Subcutaneous abdominal adipose tissue (tissue), 5 donors: ENCODE results near the gene RPL37A.
A peak's percentile ranks its signal among the peaks of the same experiment; 100 is the strongest.

ENCODE experiments used
- H3K27ac ChIP-seq: one replicate; pipeline ENCODE4 v1.7.0; 2013; ENCODE audit warnings: low read depth, mild to moderate bottlenecking, inconsistent platforms, low read length, moderate library complexity
- H3K27me3 ChIP-seq, 5 donors: one replicate each; pipeline ENCODE4 v1.7.0; 2013; ENCODE audit warnings: low read length in 5 of 5, inconsistent platforms in 1 of 5; ENCODE audit not compliant: control insufficient read depth in 5 of 5, insufficient read depth in 4 of 5
- H3K36me3 ChIP-seq, 5 donors: one replicate each; pipeline ENCODE4 v1.7.0; 2013; ENCODE audit warnings: low read length in 5 of 5; ENCODE audit not compliant: control insufficient read depth in 5 of 5, insufficient read depth in 5 of 5
- H3K4me1 ChIP-seq, 5 donors: one replicate each; pipeline ENCODE4 v1.7.0; 2013; ENCODE audit warnings: low read length in 5 of 5, mild to moderate bottlenecking in 3 of 5, moderate library complexity in 1 of 5; ENCODE audit not compliant: control insufficient read depth in 5 of 5, insufficient read depth in 5 of 5
- H3K4me3 ChIP-seq, 5 donors: one replicate each; pipeline ENCODE4 v1.7.0; 2013; ENCODE audit warnings: low read length in 5 of 5, low read depth in 1 of 5
- H3K9ac ChIP-seq, 5 donors: one replicate each; pipeline ENCODE4 v1.7.0; 2013; ENCODE audit warnings: low read length in 5 of 5, mild to moderate bottlenecking in 4 of 5, moderate library complexity in 3 of 5
- H3K9me3 ChIP-seq, 5 donors: one replicate each; pipeline ENCODE4 v1.7.0; 2013; ENCODE audit warnings: low read length in 5 of 5; ENCODE audit not compliant: control insufficient read depth in 5 of 5
- donor health status: healthy.
- donor health status: healthy.
- donor health status: healthy.
- donor health status: healthy.
- donor health status: healthy.

Gene RPL37A

GRCh38 chr2:216526939-216527338 is 28.3 kb downstream of the RPL37A start:
- Histone ChIP-seq H3K4me3 (no peak overlapping the region), H3K36me3 (no peaks in the 10 kb centered on the region), H3K9me3 (no peaks in the 10 kb centered on the region), H3K9ac (no peak overlapping the region), H3K27me3 (no peaks in the 10 kb centered on the region), H3K4me1 (peaks cover 0 to 2% (median 0%) of the 10 kb centered on the region in 5 donors), H3K27ac (no peak overlapping the region)

GRCh38 chr2:216527600-216527999 is 29.0 kb downstream of the RPL37A start:
- Histone ChIP-seq H3K9ac (no peak overlapping the region), H3K9me3 (no peaks in the 10 kb centered on the region), H3K4me3 (no peak overlapping the region), H3K27ac (no peak overlapping the region), H3K4me1 (peaks cover 0 to 2% (median 0%) of the 10 kb centered on the region in 5 donors), H3K27me3 (no peaks in the 10 kb centered on the region), H3K36me3 (no peaks in the 10 kb centered on the region)

- Histone ChIP-seq H3K36me3 (no peaks in the 10 kb centered on the region), H3K27ac (no peak overlapping the region), H3K27me3 (peaks cover 0 to 3% (median 0%) of the 10 kb centered on the region in 5 donors), H3K4me1 (peaks cover 8 to 41% (median 21%) of the 10 kb centered on the region in 5 donors), H3K4me3 (no peak overlapping the region), H3K9ac (no peak overlapping the region), H3K9me3 (no peaks in the 10 kb centered on the region)
These were observed 33.9 kb downstream of the RPL37A start for GRCh38 chr2:216532562-216532961.

GRCh38 chr2:216533609-216534008 is 35.0 kb downstream of the RPL37A start:
- Histone ChIP-seq H3K9me3 (no peaks in the 10 kb centered on the region), H3K36me3 (no peaks in the 10 kb centered on the region), H3K4me1 (peaks cover 8 to 43% (median 21%) of the 10 kb centered on the region in 5 donors), H3K27me3 (peaks cover 0 to 3% (median 0%) of the 10 kb centered on the region in 5 donors), H3K27ac (no peak overlapping the region), H3K9ac (no peak overlapping the region), H3K4me3 (no peak overlapping the region)

- H3K4me3 ChIP-seq, result no peak overlapping the region
- H3K9ac ChIP-seq, result no peak overlapping the region
- H3K27ac ChIP-seq, result peak overlapping the region; percentile 59
- no peaks in the 10 kb centered on the region for H3K9me3 ChIP-seq
- H3K27me3 ChIP-seq, result peaks cover 0 to 3% (median 0%) of the 10 kb centered on the region in 5 donors
- peaks cover 8 to 48% (median 21%) of the 10 kb centered on the region in 5 donors for H3K4me1 ChIP-seq
- no peaks in the 10 kb centered on the region for H3K36me3 ChIP-seq
These were observed 36.2 kb downstream of the RPL37A start for GRCh38 chr2:216534809-216535208.

- Histone ChIP-seq H3K4me1 (peaks cover 8 to 56% (median 21%) of the 10 kb centered on the region in 5 donors), H3K36me3 (no peaks in the 10 kb centered on the region), H3K9ac (peak overlapping the region in 1 of 5 donors; percentile 42), H3K27me3 (peaks cover 0 to 3% (median 0%) of the 10 kb centered on the region in 5 donors), H3K4me3 (peak overlapping the region in 4 of 5 donors; percentile 2 to 25 (median 10)), H3K9me3 (no peaks in the 10 kb centered on the region), H3K27ac (peak overlapping the region; percentile 59)
These were observed 36.9 kb downstream of the RPL37A start for GRCh38 chr2:216535454-216535995.

GRCh38 chr2:216536734-216537210 is 38.1 kb downstream of the RPL37A start:
- Histone ChIP-seq H3K27me3 (peaks cover 0 to 4% (median 0%) of the 10 kb centered on the region in 5 donors), H3K4me1 (peaks cover 8 to 58% (median 21%) of the 10 kb centered on the region in 5 donors), H3K9me3 (no peaks in the 10 kb centered on the region), H3K4me3 (no peak overlapping the region), H3K9ac (no peak overlapping the region), H3K27ac (peak overlapping the region; percentile 59), H3K36me3 (no peaks in the 10 kb centered on the region)

GRCh38 chr2:216537366-216537765 is 38.7 kb downstream of the RPL37A start:
- Histone ChIP-seq H3K4me1 (peaks cover 8 to 58% (median 21%) of the 10 kb centered on the region in 5 donors), H3K4me3 (no peak overlapping the region), H3K36me3 (no peaks in the 10 kb centered on the region), H3K27me3 (peaks cover 0 to 4% (median 0%) of the 10 kb centered on the region in 5 donors), H3K9ac (no peak overlapping the region), H3K27ac (no peak overlapping the region), H3K9me3 (no peaks in the 10 kb centered on the region)

GRCh38 chr2:216538538-216538937 is 39.9 kb downstream of the RPL37A start:
- Histone ChIP-seq H3K4me1 (peaks cover 8 to 55% (median 21%) of the 10 kb centered on the region in 5 donors), H3K27me3 (peaks cover 0 to 6% (median 0%) of the 10 kb centered on the region in 5 donors), H3K27ac (no peak overlapping the region), H3K4me3 (no peak overlapping the region), H3K36me3 (no peaks in the 10 kb centered on the region), H3K9me3 (no peaks in the 10 kb centered on the region), H3K9ac (no peak overlapping the region)

- Histone ChIP-seq H3K9me3 (no peaks in the 10 kb centered on the region), H3K36me3 (no peaks in the 10 kb centered on the region), H3K4me3 (no peak overlapping the region), H3K27ac (no peak overlapping the region), H3K9ac (no peak overlapping the region), H3K4me1 (peaks cover 8 to 50% (median 21%) of the 10 kb centered on the region in 5 donors), H3K27me3 (peaks cover 0 to 6% (median 0%) of the 10 kb centered on the region in 5 donors)
These were observed 40.5 kb downstream of the RPL37A start for GRCh38 chr2:216539120-216539519.
